Kidney tubule cell (primary cell): ENCODE results near the gene MAGEB1.

Experiments used
- DNase-seq: peaks from one replicate; pipeline ENCODE4 v3.0.0-alpha.2; 2018; ENCODE audit warnings: low spot score

MAGEB1 gene

DNA sequence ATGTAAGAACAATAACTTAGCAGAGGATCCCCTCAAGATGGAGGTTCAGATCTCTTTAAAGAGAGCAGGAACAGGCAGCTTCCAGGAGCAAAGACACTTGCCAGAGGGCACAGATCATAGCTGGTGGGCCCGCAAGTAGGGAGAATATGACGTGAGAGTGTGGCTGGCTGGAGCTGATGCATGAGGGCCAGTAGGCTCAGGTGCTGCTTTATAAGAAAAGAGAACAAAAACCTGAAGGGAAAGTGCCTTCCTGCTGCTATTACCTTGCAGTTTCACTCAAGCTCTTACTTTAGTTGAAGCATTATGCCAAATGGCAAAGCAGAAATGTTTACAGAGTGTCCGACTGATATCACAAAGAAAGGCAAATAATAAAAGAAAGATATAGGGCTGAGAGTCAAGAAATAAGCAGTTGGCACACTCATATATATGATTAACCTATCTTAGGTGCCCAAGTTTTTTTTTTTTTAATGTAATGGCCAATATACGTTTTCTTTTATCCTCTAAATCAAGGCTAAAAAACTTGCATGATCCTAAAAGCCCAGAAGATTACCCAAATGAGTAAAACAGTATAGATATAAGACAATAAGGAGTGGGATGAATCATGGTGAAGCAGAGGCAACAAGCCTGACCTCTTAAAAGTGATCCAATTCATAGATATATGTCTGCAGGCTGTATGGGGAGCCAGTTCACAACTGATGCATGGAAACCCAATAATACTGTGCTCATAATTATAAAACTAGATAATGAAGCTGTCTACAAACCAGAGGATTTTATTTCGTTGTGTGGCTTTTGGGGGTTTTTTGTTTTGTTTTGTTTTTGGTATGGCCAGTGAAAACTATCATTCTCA is 49.7 kb downstream of the MAGEB1 start:
- DNase-seq: no peak

DNA sequence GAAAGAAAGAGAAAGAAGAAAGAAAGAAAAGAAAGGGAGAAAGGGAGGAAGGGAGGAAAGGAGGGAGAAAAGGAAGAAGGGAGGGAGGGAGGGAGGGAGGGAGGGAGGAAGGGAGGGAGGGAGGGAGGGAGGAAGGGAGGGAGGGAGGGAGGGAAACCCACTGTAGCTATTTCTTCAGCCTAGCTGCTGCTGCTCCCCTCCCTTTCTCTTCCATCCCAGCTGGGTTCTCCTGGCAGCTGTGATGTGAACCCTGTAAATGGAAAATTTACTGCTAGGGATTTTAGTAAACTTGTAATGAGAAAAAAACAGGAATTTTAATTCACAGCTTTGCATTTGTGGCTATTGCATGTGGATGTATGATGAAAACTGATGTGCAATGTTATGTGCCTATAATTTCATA is 54.3 kb downstream of the MAGEB1 start:
- no peak for DNase-seq
